HepG2 (cell line): ENCODE data around the gene USP1.

ENCODE experiments used
- CHD4 ChIP-seq: fragments of 200-600 bp; sonication (generic); IDR thresholded peaks from 2 replicates; pipeline ENCODE4 v1.7.0; 2017; ENCODE audit warnings: mild to moderate bottlenecking, low read length, borderline replicate concordance
- FIP1L1 ChIP-seq: fragments of 200-400 bp; formaldehyde crosslinking; IDR thresholded peaks from 2 replicates; pipeline ENCODE4 v1.6.1; 2018; ENCODE audit warnings: low read depth, mild to moderate bottlenecking, low read length, moderate library complexity, borderline replicate concordance; ENCODE audit not compliant: insufficient read depth
- HNF4G ChIP-seq, 2 experiments: sonication (generic) in 1 of 2; formaldehyde crosslinking in 1 of 2; IDR thresholded peaks; 2 replicates each; pipeline versions ENCODE4 v1.4.0 to v1.6.1; 2011 to 2020; ENCODE audit warnings: borderline replicate concordance in 2 of 2, low read depth in 2 of 2, mild to moderate bottlenecking in 2 of 2, low read length in 1 of 2, missing genetic modification reagents in 1 of 2, moderate library complexity in 1 of 2
- POLR2A ChIP-seq, 2 experiments: IDR thresholded peaks; 2 replicates each; pipeline ENCODE4 v1.6.1; 2011; ENCODE audit warnings: low read depth in 2 of 2, low read length in 2 of 2, mild to moderate bottlenecking in 1 of 2, moderate library complexity in 1 of 2; ENCODE audit not compliant: insufficient read depth in 1 of 2
- REPIN1 ChIP-seq: sonication (generic); formaldehyde crosslinking; IDR thresholded peaks from 2 replicates; pipeline ENCODE4 v1.8.0; 2022; ENCODE audit warnings: missing genetic modification reagents, low read depth, mild to moderate bottlenecking, borderline replicate concordance
- TF ChIP-seq, protein P1 (sequence below), 2 experiments: sonication (generic) in 1 of 2; formaldehyde crosslinking in 1 of 2; IDR thresholded peaks; 2 replicates each; pipeline versions ENCODE4 v1.4.0 to v1.6.1; 2018 to 2020; ENCODE audit warnings: missing genetic modification reagents in 2 of 2, borderline replicate concordance in 1 of 2, low read depth in 1 of 2, mild to moderate bottlenecking in 1 of 2, missing biosample characterization in 1 of 2
- TF ChIP-seq, protein P2 (sequence below): sonication (generic); formaldehyde crosslinking; IDR thresholded peaks from 2 replicates; pipeline ENCODE4 v1.5.0; 2020; ENCODE audit warnings: mild to moderate bottlenecking, missing genetic modification reagents, moderate library complexity
- TF ChIP-seq, protein P3 (sequence below): sonication (generic); formaldehyde crosslinking; IDR thresholded peaks from 2 replicates; pipeline ENCODE4 v1.9.0; 2021; ENCODE audit warnings: missing genetic modification reagents, borderline replicate concordance

DNA sequence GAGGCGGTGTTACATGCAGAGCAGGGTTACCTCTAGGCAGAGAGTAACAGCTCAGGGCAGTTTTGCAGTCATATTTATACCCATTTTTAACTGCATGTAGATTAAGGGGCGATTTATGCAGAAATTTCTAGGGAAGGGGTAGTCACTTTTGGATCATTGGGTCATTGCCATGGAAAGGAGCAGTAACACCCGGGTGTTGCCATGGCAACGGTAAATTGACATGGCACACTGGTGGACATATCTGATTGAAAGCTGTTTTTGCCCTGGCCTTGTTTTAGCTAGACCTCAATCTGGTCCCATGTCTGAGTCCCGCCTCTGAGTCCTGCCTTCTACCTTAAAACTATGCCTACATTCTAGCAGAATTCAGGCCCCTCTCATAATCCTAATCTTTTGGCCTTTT is 11.8 kb upstream of the USP1 start:
- TF ChIP-seq, protein P1, sequence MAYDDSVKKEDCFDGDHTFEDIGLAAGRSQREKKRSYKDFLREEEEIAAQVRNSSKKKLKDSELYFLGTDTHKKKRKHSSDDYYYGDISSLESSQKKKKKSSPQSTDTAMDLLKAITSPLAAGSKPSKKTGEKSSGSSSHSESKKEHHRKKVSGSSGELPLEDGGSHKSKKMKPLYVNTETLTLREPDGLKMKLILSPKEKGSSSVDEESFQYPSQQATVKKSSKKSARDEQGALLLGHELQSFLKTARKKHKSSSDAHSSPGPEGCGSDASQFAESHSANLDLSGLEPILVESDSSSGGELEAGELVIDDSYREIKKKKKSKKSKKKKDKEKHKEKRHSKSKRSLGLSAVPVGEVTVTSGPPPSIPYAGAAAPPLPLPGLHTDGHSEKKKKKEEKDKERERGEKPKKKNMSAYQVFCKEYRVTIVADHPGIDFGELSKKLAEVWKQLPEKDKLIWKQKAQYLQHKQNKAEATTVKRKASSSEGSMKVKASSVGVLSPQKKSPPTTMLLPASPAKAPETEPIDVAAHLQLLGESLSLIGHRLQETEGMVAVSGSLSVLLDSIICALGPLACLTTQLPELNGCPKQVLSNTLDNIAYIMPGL (CRISPR knock-in tag; IDR thresholded peaks at IDR 0.05; ENCODE audit: borderline replicate concordance in 1 of 2, low read depth in 1 of 2) = no peak
- TF ChIP-seq REPIN1 (CRISPR knock-in tag) (no peak), POLR2A (IDR thresholded peaks at IDR 0.05; ENCODE audit: insufficient read depth in 1 of 2, low read depth in 2 of 2, low read length in 2 of 2) (no peak), HNF4G (IDR thresholded peaks at IDR 0.05; ENCODE audit: borderline replicate concordance, low read depth, low read length) (no peak), HNF4G (CRISPR knock-in tag; IDR thresholded peaks at IDR 0.05; ENCODE audit: borderline replicate concordance, low read depth) (no peak), CHD4 (no peak), FIP1L1 (no peak)
- TF ChIP-seq, protein P2, sequence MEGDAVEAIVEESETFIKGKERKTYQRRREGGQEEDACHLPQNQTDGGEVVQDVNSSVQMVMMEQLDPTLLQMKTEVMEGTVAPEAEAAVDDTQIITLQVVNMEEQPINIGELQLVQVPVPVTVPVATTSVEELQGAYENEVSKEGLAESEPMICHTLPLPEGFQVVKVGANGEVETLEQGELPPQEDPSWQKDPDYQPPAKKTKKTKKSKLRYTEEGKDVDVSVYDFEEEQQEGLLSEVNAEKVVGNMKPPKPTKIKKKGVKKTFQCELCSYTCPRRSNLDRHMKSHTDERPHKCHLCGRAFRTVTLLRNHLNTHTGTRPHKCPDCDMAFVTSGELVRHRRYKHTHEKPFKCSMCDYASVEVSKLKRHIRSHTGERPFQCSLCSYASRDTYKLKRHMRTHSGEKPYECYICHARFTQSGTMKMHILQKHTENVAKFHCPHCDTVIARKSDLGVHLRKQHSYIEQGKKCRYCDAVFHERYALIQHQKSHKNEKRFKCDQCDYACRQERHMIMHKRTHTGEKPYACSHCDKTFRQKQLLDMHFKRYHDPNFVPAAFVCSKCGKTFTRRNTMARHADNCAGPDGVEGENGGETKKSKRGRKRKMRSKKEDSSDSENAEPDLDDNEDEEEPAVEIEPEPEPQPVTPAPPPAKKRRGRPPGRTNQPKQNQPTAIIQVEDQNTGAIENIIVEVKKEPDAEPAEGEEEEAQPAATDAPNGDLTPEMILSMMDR (CRISPR knock-in tag) = no peak
- TF ChIP-seq, protein P3, sequence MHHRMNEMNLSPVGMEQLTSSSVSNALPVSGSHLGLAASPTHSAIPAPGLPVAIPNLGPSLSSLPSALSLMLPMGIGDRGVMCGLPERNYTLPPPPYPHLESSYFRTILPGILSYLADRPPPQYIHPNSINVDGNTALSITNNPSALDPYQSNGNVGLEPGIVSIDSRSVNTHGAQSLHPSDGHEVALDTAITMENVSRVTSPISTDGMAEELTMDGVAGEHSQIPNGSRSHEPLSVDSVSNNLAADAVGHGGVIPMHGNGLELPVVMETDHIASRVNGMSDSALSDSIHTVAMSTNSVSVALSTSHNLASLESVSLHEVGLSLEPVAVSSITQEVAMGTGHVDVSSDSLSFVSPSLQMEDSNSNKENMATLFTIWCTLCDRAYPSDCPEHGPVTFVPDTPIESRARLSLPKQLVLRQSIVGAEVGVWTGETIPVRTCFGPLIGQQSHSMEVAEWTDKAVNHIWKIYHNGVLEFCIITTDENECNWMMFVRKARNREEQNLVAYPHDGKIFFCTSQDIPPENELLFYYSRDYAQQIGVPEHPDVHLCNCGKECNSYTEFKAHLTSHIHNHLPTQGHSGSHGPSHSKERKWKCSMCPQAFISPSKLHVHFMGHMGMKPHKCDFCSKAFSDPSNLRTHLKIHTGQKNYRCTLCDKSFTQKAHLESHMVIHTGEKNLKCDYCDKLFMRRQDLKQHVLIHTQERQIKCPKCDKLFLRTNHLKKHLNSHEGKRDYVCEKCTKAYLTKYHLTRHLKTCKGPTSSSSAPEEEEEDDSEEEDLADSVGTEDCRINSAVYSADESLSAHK (CRISPR knock-in tag) = no peak
